HG02870 (cell line): ENCODE data around the gene SLC7A7.
"Not testable (repeated sequence)": the region's sequence is repeated elsewhere in the genome, so short reads cannot be mapped to it uniquely, and the experiment has no call there.

Source experiments
- ATAC-seq: cut with Tn5 transposase; IDR thresholded peaks from one replicate; pipeline ENCODE4 v1.9.1; 2021; ENCODE audit warnings: mild to moderate bottlenecking, moderate library complexity; ENCODE audit not compliant: unreplicated experiment

Gene SLC7A7

GRCh38 chr14:22814941-22815713, at the start of gene SLC7A7:
Gene SLC7A7 (minus strand): TSS chr14:22815435. CDS start chr14:22813398, 2,037 bp downstream.
- ATAC-seq, result no peak

- no peak for ATAC-seq
These were observed 49.7 kb upstream of the SLC7A7 start for GRCh38 chr14:22864979-22865378.

DNA sequence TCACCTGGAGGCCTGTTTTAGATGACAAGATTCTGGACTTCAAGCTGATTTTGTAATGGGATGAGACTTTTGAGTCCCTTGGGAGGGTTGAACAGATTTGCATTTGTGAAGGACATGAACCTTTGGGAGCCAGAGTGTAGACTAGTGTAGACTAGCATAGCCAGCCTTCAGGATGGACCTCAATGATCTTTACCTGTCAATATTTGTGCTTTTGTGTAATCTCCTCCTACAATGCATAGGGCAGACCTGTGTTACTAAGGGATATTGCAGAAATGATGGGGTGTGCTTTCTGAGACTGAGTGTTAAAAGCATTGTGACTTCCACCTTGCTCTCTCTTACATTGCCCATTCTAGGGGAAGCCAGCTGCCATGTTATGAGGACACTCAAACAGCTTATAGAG, 46.4 kb upstream of the SLC7A7 start:
- ATAC-seq, result no peak

DNA sequence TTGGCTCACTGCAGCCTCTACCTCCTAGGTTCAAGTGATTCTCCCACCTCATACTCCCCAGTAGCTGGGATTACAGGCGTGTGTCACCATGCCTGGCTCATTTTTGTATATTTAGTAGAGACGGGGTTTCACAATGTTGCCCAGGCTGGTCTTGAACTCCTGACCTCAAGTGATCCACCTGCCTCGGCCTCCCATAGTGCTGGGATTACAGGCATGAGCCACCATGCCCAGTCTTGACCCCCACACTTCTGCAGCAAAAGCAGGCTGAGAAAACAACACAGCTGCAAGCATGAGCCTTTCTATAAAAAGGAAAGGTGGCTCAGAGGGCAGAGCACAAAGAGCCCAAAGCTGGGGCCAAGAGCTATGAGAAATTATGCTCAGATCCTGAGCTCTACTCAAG, 45.1 kb upstream of the SLC7A7 start:
- not testable (repeated sequence) for ATAC-seq

- no peak for ATAC-seq
These were observed 41.2 kb upstream of the SLC7A7 start for GRCh38 chr14:22856428-22856827.

DNA sequence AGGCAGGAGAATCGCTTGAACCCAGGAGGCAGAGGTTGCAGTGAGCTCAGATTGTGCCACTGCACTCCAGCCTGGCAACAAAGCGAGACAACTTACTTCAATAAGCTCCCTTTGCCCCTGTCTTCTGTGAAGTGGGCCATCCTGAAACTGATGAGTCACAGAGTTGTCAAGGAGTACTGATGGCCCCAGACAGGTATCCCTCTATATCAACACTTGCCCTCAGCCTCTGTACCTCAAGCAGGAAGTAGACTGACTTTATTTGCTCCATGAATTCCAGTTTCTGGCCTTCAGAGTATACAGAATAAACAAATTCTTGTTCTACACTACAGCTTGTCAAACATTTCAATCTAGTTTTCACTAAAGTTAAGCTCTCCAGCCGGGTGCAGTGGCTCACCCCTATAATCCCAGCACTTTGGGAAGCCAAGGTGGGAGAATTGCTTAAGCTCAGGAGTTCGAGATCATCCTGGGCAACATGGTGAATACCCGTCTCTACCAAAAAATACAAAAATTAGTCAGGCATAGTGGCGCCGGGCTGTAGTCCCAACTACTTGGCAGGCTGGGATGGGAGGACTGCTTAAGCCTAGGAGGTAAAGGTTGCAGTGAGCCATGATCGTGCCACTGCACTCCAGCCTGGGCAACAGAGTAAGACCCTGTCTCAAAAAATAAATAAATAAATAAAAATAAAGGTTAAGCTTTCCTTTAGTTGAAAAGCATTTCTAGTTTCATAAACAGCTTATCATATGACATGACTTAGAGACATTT, 39.9 kb upstream of the SLC7A7 start:
- ATAC-seq, result no peak

- ATAC-seq, result not testable (repeated sequence)
These were observed 39.1 kb upstream of the SLC7A7 start for GRCh38 chr14:22854296-22854695.

DNA sequence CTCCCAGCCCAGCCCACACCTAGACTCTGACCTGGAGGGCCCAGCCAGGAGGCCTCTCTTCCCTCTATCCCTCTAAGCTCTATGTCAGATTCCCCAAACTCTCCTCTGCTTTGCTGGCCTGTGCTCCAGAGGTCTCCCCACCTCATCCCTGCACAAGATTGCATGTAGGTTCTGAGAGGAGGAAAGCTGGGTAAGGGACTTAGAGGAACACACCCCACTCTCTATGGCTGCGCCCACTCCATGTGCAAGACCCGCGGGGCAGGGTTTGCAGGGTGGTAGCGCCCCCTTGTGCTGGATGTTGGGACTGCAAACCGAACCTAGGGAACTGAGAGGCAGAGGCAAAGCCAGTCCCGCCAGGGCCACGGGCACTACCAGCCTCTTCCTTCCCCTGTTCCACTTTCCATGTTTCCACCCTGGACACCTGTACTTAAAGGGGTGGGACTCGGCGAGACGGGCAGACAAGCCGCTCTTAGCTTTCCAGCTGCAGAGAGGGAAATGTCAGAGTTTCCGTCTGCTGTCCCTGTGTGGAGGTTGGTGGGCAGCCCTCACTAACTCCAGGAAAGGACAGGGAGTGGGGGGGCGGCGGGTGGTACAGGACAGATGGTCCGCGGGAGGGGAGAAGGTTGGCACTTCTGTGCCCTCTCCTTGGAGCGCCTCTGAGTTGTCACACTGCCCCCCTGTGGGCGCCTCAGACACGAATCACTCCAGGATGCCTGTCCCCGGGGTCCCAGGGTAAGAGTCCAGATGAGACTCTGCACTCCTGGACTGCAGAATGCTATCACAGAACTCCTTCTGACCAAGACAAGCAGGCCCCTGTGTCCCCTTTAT, 37.9 kb upstream of the SLC7A7 start:
- ATAC-seq, result peak; percentile 74

- no peak for ATAC-seq
These were observed 37.3 kb upstream of the SLC7A7 start for GRCh38 chr14:22852599-22852939.

DNA sequence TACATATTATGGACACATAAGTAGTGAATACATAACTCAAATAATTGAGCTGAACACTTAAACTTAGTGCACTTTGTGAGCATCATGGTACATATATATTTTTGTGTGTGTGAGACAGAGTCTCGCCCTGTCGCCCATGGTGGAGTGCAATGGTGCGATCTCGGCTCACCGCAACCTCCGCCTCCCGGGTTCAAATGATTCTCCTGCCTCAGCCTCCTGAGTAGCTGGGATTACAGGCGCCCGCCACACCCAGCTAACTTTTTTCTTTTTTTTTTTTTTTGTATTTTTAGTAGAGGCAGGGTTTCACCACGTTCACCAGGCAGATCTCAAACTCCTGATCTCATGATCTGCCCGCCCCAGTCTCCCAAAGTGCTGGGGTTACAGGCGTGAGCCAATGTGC, 36.9 kb upstream of the SLC7A7 start:
- ATAC-seq, result not testable (repeated sequence)

- no peak for ATAC-seq
These were observed 35.9 kb upstream of the SLC7A7 start for GRCh38 chr14:22850944-22851764.

DNA sequence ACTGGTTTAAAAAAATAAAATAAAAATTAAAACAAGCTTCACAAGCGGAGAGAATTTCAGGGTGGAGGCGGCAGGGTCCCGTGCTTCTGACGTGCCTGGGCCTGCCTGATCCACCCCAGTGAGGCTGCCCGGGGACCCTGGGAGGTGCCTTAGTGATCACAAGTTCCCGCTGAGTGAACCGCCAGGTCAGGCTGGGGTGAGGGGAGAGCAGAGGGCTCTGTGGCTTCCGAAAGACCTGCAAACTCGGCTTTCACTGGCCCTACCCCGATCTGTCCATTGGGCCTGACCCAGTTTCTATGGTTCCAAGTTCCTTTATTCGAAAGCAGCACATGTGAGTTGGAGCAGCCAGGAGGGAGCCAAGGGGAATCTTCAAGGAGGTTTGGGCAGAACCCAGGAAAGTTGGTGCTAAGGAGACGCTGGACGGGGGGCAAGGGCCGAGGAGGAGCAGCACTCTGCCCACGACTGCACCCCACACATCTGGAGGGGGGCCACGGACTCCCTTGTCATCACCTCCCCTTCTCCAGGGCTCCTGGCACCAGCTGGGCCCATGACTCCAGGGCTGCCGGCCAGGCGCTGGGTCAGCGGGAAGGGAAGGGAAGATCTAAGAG, 34.1 kb upstream of the SLC7A7 start:
- ATAC-seq, result no peak

- no peak for ATAC-seq
These were observed 33.3 kb upstream of the SLC7A7 start for GRCh38 chr14:22848351-22849164.

DNA sequence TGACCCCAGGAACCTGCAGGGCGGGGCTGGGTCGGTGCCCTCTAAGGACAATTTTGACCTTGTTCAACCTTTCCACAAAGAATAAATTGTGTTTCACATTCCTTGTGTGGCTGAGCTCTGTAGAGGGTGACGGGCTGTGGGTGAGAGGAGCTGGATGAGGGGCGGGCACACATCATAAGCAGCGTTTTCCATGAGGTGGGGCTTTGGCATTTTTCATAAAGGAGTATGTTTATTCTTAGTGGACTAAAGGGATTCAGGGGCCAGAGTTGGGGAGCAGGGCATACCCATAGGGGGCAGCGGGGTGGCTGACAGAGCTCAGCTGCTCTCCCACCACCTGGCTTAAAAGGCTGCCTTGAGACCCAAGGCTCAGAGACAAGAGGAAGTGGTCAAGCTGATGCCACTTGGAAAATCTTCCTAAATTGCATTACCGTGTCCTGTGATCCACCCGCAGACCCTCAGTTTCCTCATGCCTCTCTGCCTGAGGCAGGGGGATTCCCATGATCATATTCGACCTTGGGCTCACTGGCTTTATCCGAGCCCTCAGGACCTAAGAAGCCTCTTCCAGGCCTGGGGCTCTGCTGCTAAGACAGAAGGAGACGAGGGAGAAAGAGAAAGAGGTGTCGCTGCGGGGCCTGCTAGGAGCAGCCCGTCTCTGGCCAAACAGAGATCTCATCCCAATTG, 32.6 kb upstream of the SLC7A7 start:
- no peak for ATAC-seq

DNA sequence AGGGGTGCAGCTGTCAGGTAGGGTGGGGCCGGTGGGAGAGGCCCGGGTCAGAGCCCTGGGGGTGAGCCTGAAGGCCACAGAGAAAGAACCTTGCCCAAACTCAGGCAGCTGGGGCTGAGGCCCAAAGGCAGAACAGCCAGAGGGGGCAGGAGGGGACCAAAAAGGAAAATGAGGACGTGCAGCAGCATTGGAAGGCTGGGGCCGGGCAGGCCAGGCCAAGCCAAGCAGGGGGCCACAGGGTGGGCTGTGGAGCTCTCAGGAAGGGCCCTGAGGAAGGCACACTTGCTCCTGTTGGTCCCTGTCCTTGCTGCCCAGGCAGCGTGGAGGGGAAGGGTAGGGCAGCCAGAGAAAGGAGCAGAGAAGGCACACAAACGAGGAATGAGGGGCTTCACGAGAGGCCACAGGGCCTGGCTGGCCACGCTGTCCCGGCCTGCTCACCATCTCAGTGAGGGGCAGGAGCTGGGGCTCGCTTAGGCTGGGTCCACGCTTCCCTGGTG, 31.6 kb upstream of the SLC7A7 start:
- ATAC-seq, result no peak

DNA sequence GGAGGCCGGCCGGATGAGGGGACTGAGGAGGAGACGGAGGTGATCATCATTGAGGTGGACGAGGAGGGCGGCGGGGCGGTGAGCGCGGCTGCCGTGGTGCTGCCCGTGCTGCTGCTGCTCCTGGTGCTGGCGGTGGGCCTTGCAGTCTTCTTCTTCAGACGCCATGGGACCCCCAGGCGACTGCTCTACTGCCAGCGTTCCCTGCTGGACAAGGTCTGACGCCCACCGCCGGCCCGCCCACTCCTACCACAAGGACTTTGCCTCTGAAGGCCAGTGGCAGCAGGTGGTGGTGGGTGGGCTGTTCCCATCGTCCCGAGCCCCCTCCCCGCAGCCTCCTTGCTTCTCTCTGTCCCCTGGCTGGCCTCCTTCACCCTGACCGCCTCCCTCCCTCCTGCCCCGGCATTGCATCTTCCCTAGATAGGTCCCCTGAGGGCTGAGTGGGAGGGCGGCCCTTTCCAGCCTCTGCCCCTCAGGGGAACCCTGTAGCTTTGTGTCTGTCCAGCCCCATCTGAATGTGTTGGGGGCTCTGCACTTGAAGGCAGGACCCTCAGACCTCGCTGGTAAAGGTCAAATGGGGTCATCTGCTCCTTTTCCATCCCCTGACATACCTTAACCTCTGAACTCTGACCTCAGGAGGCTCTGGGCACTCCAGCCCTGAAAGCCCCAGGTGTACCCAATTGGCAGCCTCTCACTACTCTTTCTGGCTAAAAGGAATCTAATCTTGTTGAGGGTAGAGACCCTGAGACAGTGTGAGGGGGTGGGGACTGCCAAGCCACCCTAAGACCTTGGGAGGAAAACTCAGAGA, 30.8 kb upstream of the SLC7A7 start:
- no peak for ATAC-seq

- no peak for ATAC-seq
These were observed 29.8 kb upstream of the SLC7A7 start for GRCh38 chr14:22845103-22845394.
